ENCODE measurements around the gene LAMA4. TPM values are rescaled to one million over a fixed set of nuclear protein-coding genes. Genes with fewer than 3 reads are reported as not detected.

LAMA4 gene
- total and polyA plus RNA-seq, 8 donors, result 9.7 to 324 (median 43.9) TPM

GRCh38 chr6:112291161-112291762 is 36.9 kb upstream of the LAMA4 start:
- Histone ChIP-seq H3K36me3 (no peaks in the 10 kb centered on the region), H3K9me3 (no peaks in the 10 kb centered on the region), H3K27me3 (no peaks in the 10 kb centered on the region), H3K27ac (no peak overlapping the region), H3K4me1 (peaks cover 0 to 26% (median 11%) of the 10 kb centered on the region in 4 donors), H3K4me3 (no peak overlapping the region)
- no peak for TF ChIP-seq POLR2A (IDR thresholded peaks at IDR 0.05)
- no peak for TF ChIP-seq CTCF (IDR thresholded peaks at IDR 0.05)
- TF ChIP-seq POLR2AphosphoS5 (IDR thresholded peaks at IDR 0.05), result no peak
- no peak for TF ChIP-seq EP300 (IDR thresholded peaks at IDR 0.05)
- WGBS, 5 donors, result 66 to 76% (median 73%) methylated on average over 1 of the region's 1 CpG
- DNase-seq, result no peak
- intact Hi-C loops (cut with DNase I; ENCODE audit: low total_unique reads), result no loop called here

DNA sequence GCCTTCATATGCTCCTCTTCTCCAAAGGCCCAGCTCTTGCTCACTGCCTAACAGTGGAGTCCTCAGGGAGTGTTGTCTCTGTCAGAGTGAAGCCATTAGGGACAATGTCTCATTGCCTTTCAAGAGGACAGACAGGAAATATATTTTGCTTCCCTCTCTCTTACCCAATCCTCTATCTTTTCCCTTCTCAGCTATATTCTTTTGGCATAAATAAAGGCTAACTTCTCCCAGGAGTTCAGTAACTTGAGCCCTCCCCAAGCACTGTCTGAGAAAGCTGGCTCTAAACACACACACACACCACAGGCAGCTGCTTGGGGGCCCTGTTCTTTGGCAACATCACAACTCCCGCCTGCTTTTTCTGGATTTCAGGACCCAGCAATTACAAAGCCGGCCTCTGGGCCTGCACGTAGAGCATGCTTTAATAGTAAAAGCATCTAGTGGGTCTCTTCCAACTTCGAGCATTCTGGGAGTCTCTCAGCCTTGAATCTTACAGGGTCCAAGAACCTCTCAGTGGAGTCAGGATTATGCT is 34.7 kb upstream of the LAMA4 start:
- Histone ChIP-seq H3K4me1 (peaks cover 0 to 28% (median 13%) of the 10 kb centered on the region in 4 donors), H3K27ac (peak overlapping the region; percentile 19 to 70 (median 56)), H3K36me3 (no peaks in the 10 kb centered on the region), H3K9me3 (no peaks in the 10 kb centered on the region), H3K27me3 (no peaks in the 10 kb centered on the region), H3K4me3 (no peak overlapping the region)
- intact Hi-C loops (cut with DNase I; ENCODE audit: low total_unique reads), result no loop called here
- DNase-seq, result peak in 1 of 2 donors; percentile 95
- TF ChIP-seq CTCF (IDR thresholded peaks at IDR 0.05) (no peak), POLR2AphosphoS5 (IDR thresholded peaks at IDR 0.05) (no peak), EP300 (IDR thresholded peaks at IDR 0.05) (no peak), POLR2A (IDR thresholded peaks at IDR 0.05) (no peak)
- 55 to 76% (median 69%) methylated on average over 4 of the region's 4 CpGs for WGBS, 5 donors

- Histone ChIP-seq H3K4me3 (no peak overlapping the region), H3K27me3 (no peaks in the 10 kb centered on the region), H3K9me3 (no peaks in the 10 kb centered on the region), H3K36me3 (no peaks in the 10 kb centered on the region), H3K27ac (peak overlapping the region in 4 of 5 donors; percentile 35 to 70 (median 59)), H3K4me1 (peaks cover 0 to 28% (median 13%) of the 10 kb centered on the region in 4 donors)
- intact Hi-C loops (cut with DNase I; ENCODE audit: low total_unique reads), result no loop called here
- TF ChIP-seq POLR2AphosphoS5 (IDR thresholded peaks at IDR 0.05), result no peak
- no peak for TF ChIP-seq EP300 (IDR thresholded peaks at IDR 0.05)
- TF ChIP-seq POLR2A (IDR thresholded peaks at IDR 0.05), result no peak
- no peak for TF ChIP-seq CTCF (IDR thresholded peaks at IDR 0.05)
- DNase-seq, result peak in 1 of 2 donors; percentile 31
Observed at GRCh38 chr6:112288475-112288874, 34.1 kb upstream of the LAMA4 start.

- Histone ChIP-seq H3K9me3 (no peaks in the 10 kb centered on the region), H3K36me3 (no peaks in the 10 kb centered on the region), H3K4me3 (no peak overlapping the region), H3K27ac (peak overlapping the region in 4 of 5 donors; percentile 4 to 70 (median 37)), H3K27me3 (no peaks in the 10 kb centered on the region), H3K4me1 (peaks cover 0 to 34% (median 14%) of the 10 kb centered on the region in 4 donors)
- TF ChIP-seq POLR2AphosphoS5 (IDR thresholded peaks at IDR 0.05) (no peak), POLR2A (IDR thresholded peaks at IDR 0.05) (no peak)
- intact Hi-C loops (cut with DNase I; ENCODE audit: low total_unique reads), result no loop called here
- WGBS, 5 donors, result 35 to 65% (median 51%) methylated on average over 4 of the region's 4 CpGs
- peak in 1 of 2 donors; percentile 57 for DNase-seq
Observed at GRCh38 chr6:112287577-112288225, 33.3 kb upstream of the LAMA4 start.
